ENCODE measurements around the gene KRABD2.

The KRABD2 gene

GRCh38 chr17:8409966-8410882, 33.7 kb upstream of the KRABD2 start:
- Mint-ChIP-seq H3K27me3 (ENCODE audit: low read depth) (peaks cover 2% of the 10 kb centered on the region; the same call in 1 of the 2 replicates), H3K4me1 (peaks cover 14 to 15% of the 10 kb centered on the region in 2 experiments), H3K9me3 (no peaks in the 10 kb centered on the region), H3K27ac (no peak overlapping the region; a peak in 1 of 7 replicates), H3K4me3 (no peak overlapping the region), H3K36me3 (ENCODE audit: insufficient read depth in 1 of 3, low read depth in 3 of 3) (no peaks in the 10 kb centered on the region)
- Histone ChIP-seq H4K8ac (replicated peaks; ENCODE audit: insufficient read length, low read depth, low read length) (no peak overlapping the region), H3K4me2 (ENCODE audit: insufficient read depth, insufficient read length, low read length) (peak overlapping the region; percentile 10), H2BK20ac (ENCODE audit: low read depth, low read length, poor library complexity, severe bottlenecking) (no peak overlapping the region), H2AK5ac (ENCODE audit: insufficient read length, low read length) (no peak overlapping the region), H3K9ac (ENCODE audit: extremely low read depth, insufficient read length, low read length) (no peak overlapping the region), H2AFZ (ENCODE audit: low read length) (peak overlapping the region; percentile 82), H3K79me1 (ENCODE audit: insufficient read depth, low read depth, low read length, poor library complexity, severe bottlenecking) (no peaks in the 10 kb centered on the region), H4K5ac (ENCODE audit: insufficient read length, low read depth, low read length) (no peak overlapping the region), H3K4ac (ENCODE audit: low read depth, low read length) (no peak overlapping the region), H3K14ac (ENCODE audit: insufficient read depth, low read length) (no peak overlapping the region), H3K18ac (ENCODE audit: insufficient read length, low read depth, low read length) (no peak overlapping the region), H2BK120ac (ENCODE audit: low read depth, low read length, poor library complexity, severe bottlenecking) (no peak overlapping the region), H3K79me2 (ENCODE audit: insufficient read depth, low read length) (no peaks in the 10 kb centered on the region), H2BK15ac (ENCODE audit: low read depth, low read length) (no peak overlapping the region), H3T11ph (ENCODE audit: low read length) (no peak overlapping the region), H3K9me3 (ENCODE audit: control insufficient read depth, low read depth, low read length) (no peaks in the 10 kb centered on the region), H3K23me2 (ENCODE audit: insufficient read length, low read depth, low read length, poor library complexity, severe bottlenecking) (no peaks in the 10 kb centered on the region), H3K27ac (ENCODE audit: insufficient read length, low read depth, low read length) (no peak overlapping the region), H3K27me3 (ENCODE audit: insufficient read depth, low read length) (no peaks in the 10 kb centered on the region), H4K91ac (ENCODE audit: insufficient read length, low read depth, low read length) (no peak overlapping the region), H2BK5ac (ENCODE audit: insufficient read length, low read length) (no peak overlapping the region), H3K23ac (ENCODE audit: insufficient read length, low read depth, low read length) (no peak overlapping the region), H4K20me1 (ENCODE audit: control insufficient read depth, insufficient read depth, insufficient read length) (no peaks in the 10 kb centered on the region), H2BK12ac (ENCODE audit: insufficient read length, low read depth, low read length) (no peak overlapping the region), H3K56ac (ENCODE audit: insufficient read length, low read depth, low read length) (no peak overlapping the region), H3K4me1 (ENCODE audit: insufficient read depth, low read length) (no peaks in the 10 kb centered on the region)
- DNase-seq: peak; percentile 95
- TF ChIP-seq CTCF (conservative IDR thresholded peaks at IDR 0.05): peak; percentile 95
- no CpG with 5 or more reads among the region's 19 CpGs for WGBS (ENCODE audit: extremely low coverage, insufficient read length, low lambda C conversion rate)

All from H9 (cell line).